GM13977 (cell line): ENCODE results near the gene ITPRIPL2.

ENCODE experiments used
- DNase-seq: peaks from one replicate; pipeline ENCODE4 v3.0.0; 2012; ENCODE audit warnings: low spot score
- CTCF ChIP-seq: IDR thresholded peaks from 2 replicates; pipeline ENCODE4 v1.5.1; 2012; ENCODE audit warnings: mild to moderate bottlenecking, control low read depth; ENCODE audit not compliant: insufficient read depth; ENCODE audit errors: extremely low read depth, missing control alignments
- in situ Hi-C: fragments of 300-500 bp; cut with MboI; formaldehyde crosslinking; loops from one replicate; pipeline ENCODE4 v1.12.0; 2022; ENCODE audit warnings: low sequenced_read_pairs, low pct_unique_long_range_greater_than_20kb, mixed read lengths, inconsistent platforms; ENCODE audit not compliant: unreplicated experiment

Gene ITPRIPL2

GRCh38 chr16:19152042-19152441 is 38.3 kb downstream of the ITPRIPL2 start:
- in situ Hi-C loops = no loop called here
- TF ChIP-seq CTCF = no peak

GRCh38 chr16:19153876-19154275 is 40.1 kb downstream of the ITPRIPL2 start:
- no peak for DNase-seq
- no peak for TF ChIP-seq CTCF
- in situ Hi-C loops = no loop called here

More at GRCh38 chr16:19152042-19152441, 38.3 kb downstream of the ITPRIPL2 start:
- no peak for DNase-seq

- in situ Hi-C loops = loop anchor here (10.0 kb wide), 1 partner anchor 77 kb away; no protein-coding TSS in a partner anchor
- DNase-seq = no peak
- no peak for TF ChIP-seq CTCF
Measured at GRCh38 chr16:19162085-19162484, 48.3 kb downstream of the ITPRIPL2 start.

GRCh38 chr16:19163215-19163614 is 49.5 kb downstream of the ITPRIPL2 start:
- no peak for TF ChIP-seq CTCF
- in situ Hi-C loops = loop anchor here (10.0 kb wide), 1 partner anchor 78 kb away; no protein-coding TSS in a partner anchor
- no peak for DNase-seq

GRCh38 chr16:19164285-19164684 is 50.5 kb downstream of the ITPRIPL2 start:
- TF ChIP-seq CTCF = no peak
- no peak for DNase-seq
- in situ Hi-C loops = loop anchor here (10.0 kb wide), 1 partner anchor 79 kb away; no protein-coding TSS in a partner anchor

- in situ Hi-C loops = loop anchor here (10.0 kb wide), 1 partner anchor 80 kb away; no protein-coding TSS in a partner anchor
- no peak for TF ChIP-seq CTCF
- no peak for DNase-seq
Measured at GRCh38 chr16:19165101-19165500, 51.3 kb downstream of the ITPRIPL2 start.
